Osteocyte (in vitro differentiated cells): Measurements from ENCODE around the gene CDH13. TPM values are rescaled to one million over a fixed set of nuclear protein-coding genes. Genes with fewer than 3 reads are reported as not detected.

Experiments used
- DNase-seq: peaks from one replicate; pipeline ENCODE4 v3.0.0; 2021; ENCODE audit warnings: mixed read lengths; ENCODE audit not compliant: unreplicated experiment; ENCODE audit errors: extremely low spot score
- H3K27ac Mint-ChIP-seq: one replicate; pipeline ENCODE4 v1.8.0; 2021; ENCODE audit warnings: mild to moderate bottlenecking, mixed read lengths; ENCODE audit not compliant: unreplicated experiment
- H3K27me3 Mint-ChIP-seq: one replicate; pipeline ENCODE4 v1.8.0; 2021; ENCODE audit warnings: mixed read lengths; ENCODE audit not compliant: unreplicated experiment
- H3K36me3 Mint-ChIP-seq: one replicate; pipeline ENCODE4 v1.8.0; 2021; ENCODE audit warnings: mixed read lengths; ENCODE audit not compliant: unreplicated experiment
- H3K4me1 Mint-ChIP-seq: one replicate; pipeline ENCODE4 v1.8.0; 2021; ENCODE audit warnings: mixed read lengths; ENCODE audit not compliant: unreplicated experiment
- H3K4me3 Mint-ChIP-seq: one replicate; pipeline ENCODE4 v1.8.0; 2021; ENCODE audit warnings: mild to moderate bottlenecking, moderate library complexity, mixed read lengths; ENCODE audit not compliant: unreplicated experiment
- H3K9me3 Mint-ChIP-seq: one replicate; pipeline ENCODE4 v1.8.0; 2021; ENCODE audit warnings: mixed read lengths; ENCODE audit not compliant: unreplicated experiment
- CTCF ChIP-seq: fragments of 200-600 bp; sonication (generic); IDR thresholded peaks from 2 replicates; pipeline ENCODE4 v1.5.0; 2021; ENCODE audit warnings: antibody characterized with exemption, mild to moderate bottlenecking, moderate library complexity
- total RNA-seq: library from RNA; stranded (reverse); gene quantifications from 2 replicates; pipeline ENCODE4 v1.2.1, GENCODE V29; 2021

The CDH13 gene
- total RNA-seq, 1 donor from 2014 or later = 27.0 TPM

- Mint-ChIP-seq H3K4me3 (no peak overlapping the region), H3K27ac (no peak overlapping the region), H3K9me3 (no peaks in the 10 kb centered on the region), H3K4me1 (no peaks in the 10 kb centered on the region), H3K36me3 (peaks cover 3% of the 10 kb centered on the region), H3K27me3 (no peaks in the 10 kb centered on the region)
- no peak for DNase-seq
- TF ChIP-seq CTCF = no peak
Observed at GRCh38 chr16:83490073-83490472, 863.3 kb downstream of the CDH13 start.

GRCh38 chr16:83494459-83494858, 867.7 kb downstream of the CDH13 start:
- Mint-ChIP-seq H3K27ac (no peak overlapping the region), H3K4me1 (no peaks in the 10 kb centered on the region), H3K27me3 (no peaks in the 10 kb centered on the region), H3K36me3 (no peaks in the 10 kb centered on the region), H3K9me3 (no peaks in the 10 kb centered on the region), H3K4me3 (no peak overlapping the region)
- no peak for DNase-seq
- no peak for TF ChIP-seq CTCF

- H3K4me1 Mint-ChIP-seq = no peaks in the 10 kb centered on the region
- H3K36me3 Mint-ChIP-seq = no peaks in the 10 kb centered on the region
- no peak for DNase-seq
- H3K4me3 Mint-ChIP-seq = no peak overlapping the region
- H3K27me3 Mint-ChIP-seq = no peaks in the 10 kb centered on the region
- no peak overlapping the region for H3K27ac Mint-ChIP-seq
- no peaks in the 10 kb centered on the region for H3K9me3 Mint-ChIP-seq
- no peak for TF ChIP-seq CTCF
Observed at GRCh38 chr16:83501481-83501880, 874.7 kb downstream of the CDH13 start.

- H3K27ac Mint-ChIP-seq = no peak overlapping the region
- H3K36me3 Mint-ChIP-seq = no peaks in the 10 kb centered on the region
- H3K4me1 Mint-ChIP-seq = peaks cover 5% of the 10 kb centered on the region
- no peak overlapping the region for H3K4me3 Mint-ChIP-seq
- DNase-seq = no peak
- TF ChIP-seq CTCF = no peak
- no peaks in the 10 kb centered on the region for H3K27me3 Mint-ChIP-seq
- no peaks in the 10 kb centered on the region for H3K9me3 Mint-ChIP-seq
Observed at GRCh38 chr16:83508295-83508694, 881.5 kb downstream of the CDH13 start.

- no peak for DNase-seq
- H3K4me1 Mint-ChIP-seq = peaks cover 5% of the 10 kb centered on the region
- H3K27me3 Mint-ChIP-seq = no peaks in the 10 kb centered on the region
- TF ChIP-seq CTCF = no peak
- H3K36me3 Mint-ChIP-seq = no peaks in the 10 kb centered on the region
- no peak overlapping the region for H3K4me3 Mint-ChIP-seq
- no peaks in the 10 kb centered on the region for H3K9me3 Mint-ChIP-seq
- no peak overlapping the region for H3K27ac Mint-ChIP-seq
Observed at GRCh38 chr16:83509316-83509715, 882.5 kb downstream of the CDH13 start.
